NCI-H1694 (cell line): ENCODE results near the gene ANKRD44.
"Not testable (repeated sequence)": the region's sequence is repeated elsewhere in the genome, so short reads cannot be mapped to it uniquely, and the experiment has no call there.

Experiments
- DNase-seq: peaks from one replicate; lab custom pipeline; 2025; lab: John Stamatoyannopoulos, UW

ANKRD44 gene

GRCh38 chr2:197287596-197287932 lies 23.0 kb downstream of the ANKRD44 start:
- DNase-seq: not testable (repeated sequence)

- no peak for DNase-seq
Measured at GRCh38 chr2:197286805-197287595, 23.6 kb downstream of the ANKRD44 start.

- DNase-seq: no peak
Measured at GRCh38 chr2:197285361-197285760, 25.2 kb downstream of the ANKRD44 start.

GRCh38 chr2:197284956-197285355 lies 25.6 kb downstream of the ANKRD44 start:
- no peak for DNase-seq

- peak; percentile 10 for DNase-seq
Measured at GRCh38 chr2:197281421-197281820, 29.2 kb downstream of the ANKRD44 start.

GRCh38 chr2:197280015-197280702 lies 30.4 kb downstream of the ANKRD44 start:
- DNase-seq: no peak

GRCh38 chr2:197278799-197279763 lies 31.5 kb downstream of the ANKRD44 start:
- no peak for DNase-seq

GRCh38 chr2:197277794-197278193 lies 32.8 kb downstream of the ANKRD44 start:
- DNase-seq: no peak

GRCh38 chr2:197276156-197276555 lies 34.4 kb downstream of the ANKRD44 start:
- DNase-seq: no peak

- DNase-seq: no peak
Measured at GRCh38 chr2:197274937-197275336, 35.6 kb downstream of the ANKRD44 start.

GRCh38 chr2:197274349-197274748 lies 36.2 kb downstream of the ANKRD44 start:
- no peak for DNase-seq

GRCh38 chr2:197273485-197273884 lies 37.1 kb downstream of the ANKRD44 start:
- DNase-seq: no peak

GRCh38 chr2:197270601-197271000 lies 40.0 kb downstream of the ANKRD44 start:
- DNase-seq: no peak

- DNase-seq: no peak
Measured at GRCh38 chr2:197269815-197270214, 40.8 kb downstream of the ANKRD44 start.

- no peak for DNase-seq
Measured at GRCh38 chr2:197268786-197269584, 41.6 kb downstream of the ANKRD44 start.

GRCh38 chr2:197266477-197266876 lies 44.1 kb downstream of the ANKRD44 start:
- no peak for DNase-seq

- no peak for DNase-seq
Measured at GRCh38 chr2:197265924-197266323, 44.7 kb downstream of the ANKRD44 start.

- no peak for DNase-seq
Measured at GRCh38 chr2:197265036-197265435, 45.5 kb downstream of the ANKRD44 start.

- DNase-seq: no peak
Measured at GRCh38 chr2:197264332-197264731, 46.2 kb downstream of the ANKRD44 start.

GRCh38 chr2:197263077-197263476 lies 47.5 kb downstream of the ANKRD44 start:
- DNase-seq: no peak

- DNase-seq: no peak
Measured at GRCh38 chr2:197261808-197262226, 48.8 kb downstream of the ANKRD44 start.
